GM10266 (cell line): ENCODE results near the gene SHCBP1.
A peak's percentile ranks its signal among the peaks of the same experiment; 100 is the strongest.

Source experiments
- DNase-seq: peaks from one replicate; pipeline ENCODE4 v3.0.0; 2012; ENCODE audit errors: extremely low spot score
- TF ChIP-seq, protein P1 (sequence below): IDR thresholded peaks from 2 replicates; pipeline ENCODE4 v1.5.1; 2012; ENCODE audit warnings: mild to moderate bottlenecking, low read depth; ENCODE audit not compliant: control insufficient read depth, insufficient read depth; ENCODE audit errors: missing control alignments

SHCBP1 gene

DNA sequence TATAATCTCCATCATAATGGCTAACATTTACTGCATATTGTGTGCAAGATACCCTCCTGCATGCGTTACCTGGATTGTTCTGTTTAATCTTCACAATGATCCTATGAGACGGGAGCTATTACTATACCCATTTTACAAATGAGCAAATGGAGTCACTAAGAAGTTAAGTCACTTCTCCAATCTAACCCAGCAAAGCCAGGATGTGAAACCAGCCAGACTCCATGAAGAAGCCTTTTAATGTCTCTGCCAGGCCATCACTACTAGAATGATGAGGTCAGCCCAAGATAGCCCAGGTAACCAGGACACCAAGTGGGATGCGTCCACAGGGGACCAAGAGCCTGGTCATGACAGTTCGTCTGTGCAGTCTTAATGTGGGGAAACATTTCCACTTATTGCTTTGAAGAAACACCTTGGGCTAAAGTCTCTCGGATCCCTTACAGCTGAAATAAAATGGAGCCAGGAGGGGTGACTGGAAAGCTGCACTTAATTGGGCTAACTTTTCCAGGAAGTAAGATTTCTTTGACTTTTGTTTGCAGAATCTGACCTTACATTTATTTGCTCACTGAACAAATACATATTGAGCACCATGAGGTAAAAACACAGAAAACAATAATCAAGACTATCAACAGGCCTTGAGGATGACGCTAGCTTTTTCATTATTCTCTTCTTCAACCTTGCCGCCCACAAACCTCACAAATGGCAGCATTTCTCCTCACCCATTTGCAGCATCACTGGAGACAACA is 926 bp upstream of the SHCBP1 start:
- TF ChIP-seq, protein P1, sequence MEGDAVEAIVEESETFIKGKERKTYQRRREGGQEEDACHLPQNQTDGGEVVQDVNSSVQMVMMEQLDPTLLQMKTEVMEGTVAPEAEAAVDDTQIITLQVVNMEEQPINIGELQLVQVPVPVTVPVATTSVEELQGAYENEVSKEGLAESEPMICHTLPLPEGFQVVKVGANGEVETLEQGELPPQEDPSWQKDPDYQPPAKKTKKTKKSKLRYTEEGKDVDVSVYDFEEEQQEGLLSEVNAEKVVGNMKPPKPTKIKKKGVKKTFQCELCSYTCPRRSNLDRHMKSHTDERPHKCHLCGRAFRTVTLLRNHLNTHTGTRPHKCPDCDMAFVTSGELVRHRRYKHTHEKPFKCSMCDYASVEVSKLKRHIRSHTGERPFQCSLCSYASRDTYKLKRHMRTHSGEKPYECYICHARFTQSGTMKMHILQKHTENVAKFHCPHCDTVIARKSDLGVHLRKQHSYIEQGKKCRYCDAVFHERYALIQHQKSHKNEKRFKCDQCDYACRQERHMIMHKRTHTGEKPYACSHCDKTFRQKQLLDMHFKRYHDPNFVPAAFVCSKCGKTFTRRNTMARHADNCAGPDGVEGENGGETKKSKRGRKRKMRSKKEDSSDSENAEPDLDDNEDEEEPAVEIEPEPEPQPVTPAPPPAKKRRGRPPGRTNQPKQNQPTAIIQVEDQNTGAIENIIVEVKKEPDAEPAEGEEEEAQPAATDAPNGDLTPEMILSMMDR: no peak
- no peak for DNase-seq

DNA sequence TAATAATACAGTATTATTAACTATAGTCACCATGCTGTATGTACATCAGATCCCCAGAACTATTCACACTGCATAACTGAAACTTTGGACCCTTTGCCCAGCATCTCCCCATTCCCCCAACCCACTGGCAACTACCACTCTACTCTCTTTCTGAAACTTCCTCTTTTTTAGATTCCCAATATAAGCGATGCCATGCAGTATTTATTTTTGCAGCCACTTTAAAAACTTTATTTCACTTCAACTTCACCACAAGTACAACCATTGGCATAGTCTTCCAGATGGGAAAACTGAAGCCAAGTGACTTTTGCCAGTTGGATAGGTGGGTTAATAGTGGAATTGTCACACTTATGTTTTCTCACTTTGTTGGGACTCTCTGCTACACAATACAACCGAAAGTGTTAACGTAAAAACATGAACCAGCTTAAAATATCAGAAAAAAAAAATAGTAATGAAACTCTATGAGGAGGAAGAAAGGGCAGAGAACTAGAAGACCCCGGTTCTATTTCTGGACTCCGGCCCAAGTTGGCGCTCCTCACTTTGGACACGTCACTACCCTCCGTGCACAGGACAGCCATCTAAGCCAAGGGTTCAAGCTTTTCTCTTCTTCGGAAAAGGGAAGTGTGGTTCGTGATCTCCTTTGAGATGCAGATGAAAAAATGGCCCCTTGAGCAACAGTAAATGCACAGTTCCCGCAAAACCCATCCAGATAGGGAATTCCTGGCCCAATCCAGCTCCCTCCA is 743 bp downstream of the SHCBP1 start:
- TF ChIP-seq, protein P1: no peak
- no peak for DNase-seq

DNA sequence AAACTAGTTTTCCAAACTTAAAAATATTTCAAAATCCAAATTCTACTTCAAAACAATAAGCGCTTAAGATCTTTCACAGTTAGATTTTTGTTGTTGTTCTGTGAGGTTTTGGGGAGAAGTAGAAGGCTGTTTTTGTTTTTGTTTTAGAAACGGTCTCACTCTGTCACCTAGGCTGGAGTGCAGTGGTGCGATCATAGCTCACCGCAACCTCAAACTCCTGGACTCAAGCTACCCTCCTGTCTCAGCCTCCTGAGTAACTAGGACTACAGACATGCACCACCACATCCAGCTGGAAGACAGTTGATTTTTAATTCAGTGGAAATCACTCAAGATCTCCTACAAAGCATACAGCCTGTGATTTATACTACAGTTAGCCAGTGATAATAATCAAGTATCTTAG is 2.7 kb downstream of the SHCBP1 start:
- TF ChIP-seq, protein P1: no peak
- DNase-seq: no peak

DNA sequence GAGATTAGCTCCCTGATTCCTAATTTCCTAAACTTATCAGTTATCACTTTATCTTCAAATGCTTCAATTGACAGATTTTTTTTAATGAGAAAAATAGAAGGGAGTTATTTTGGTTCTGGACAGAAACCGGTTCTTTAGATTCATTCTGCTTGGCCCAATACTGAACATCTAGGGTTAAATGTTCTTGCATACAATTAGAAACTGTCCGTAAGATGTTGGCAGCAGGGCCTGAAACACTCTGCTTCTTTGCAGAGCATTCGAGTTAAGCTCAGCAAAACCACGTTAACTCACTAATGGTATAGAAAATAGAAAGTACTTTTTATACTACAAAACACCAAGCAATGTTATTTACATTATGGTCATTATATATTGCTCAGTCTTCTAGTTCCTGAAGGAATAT is 7.2 kb downstream of the SHCBP1 start:
- TF ChIP-seq, protein P1: no peak
- DNase-seq: no peak

DNA sequence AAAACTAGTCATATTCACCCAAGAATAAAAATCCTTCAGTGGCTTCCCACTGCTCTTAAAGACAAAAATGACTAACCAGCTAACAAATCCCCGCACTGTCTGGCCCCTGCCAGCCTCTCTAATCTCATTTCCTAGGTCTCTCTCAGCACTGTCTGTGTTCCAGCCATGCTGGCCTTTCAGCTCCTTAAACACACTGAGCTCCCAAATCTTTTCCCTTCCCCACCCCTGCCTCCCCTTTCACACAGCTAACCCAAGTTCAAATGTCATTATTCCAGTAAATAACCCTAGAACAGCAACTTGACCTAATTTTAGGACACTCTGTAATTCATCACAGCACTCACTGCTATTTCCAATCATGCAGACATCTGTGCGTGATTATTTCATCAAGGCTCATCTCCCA is 7.8 kb downstream of the SHCBP1 start:
- TF ChIP-seq, protein P1: no peak
- no peak for DNase-seq

DNA sequence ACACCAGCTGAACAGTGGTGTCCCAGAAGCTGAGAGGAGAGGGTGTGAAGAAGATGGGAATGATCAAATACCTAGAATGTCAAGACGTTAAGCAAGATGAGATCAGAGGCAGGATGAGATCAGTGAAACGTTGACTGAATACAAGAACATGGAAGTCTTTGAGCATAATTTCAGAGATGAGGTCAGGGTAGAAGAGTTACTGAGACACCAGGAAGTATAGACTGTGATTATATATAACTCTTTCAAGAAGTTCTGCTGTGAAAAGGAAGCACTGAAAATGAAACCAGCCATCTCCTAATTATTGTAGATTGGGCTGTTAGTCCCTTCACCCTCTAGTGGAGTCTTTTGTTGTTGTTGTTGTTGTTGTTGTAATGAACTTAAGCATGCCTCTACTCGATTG is 9.1 kb downstream of the SHCBP1 start:
- peak; percentile 47 for DNase-seq
- TF ChIP-seq, protein P1: no peak

DNA sequence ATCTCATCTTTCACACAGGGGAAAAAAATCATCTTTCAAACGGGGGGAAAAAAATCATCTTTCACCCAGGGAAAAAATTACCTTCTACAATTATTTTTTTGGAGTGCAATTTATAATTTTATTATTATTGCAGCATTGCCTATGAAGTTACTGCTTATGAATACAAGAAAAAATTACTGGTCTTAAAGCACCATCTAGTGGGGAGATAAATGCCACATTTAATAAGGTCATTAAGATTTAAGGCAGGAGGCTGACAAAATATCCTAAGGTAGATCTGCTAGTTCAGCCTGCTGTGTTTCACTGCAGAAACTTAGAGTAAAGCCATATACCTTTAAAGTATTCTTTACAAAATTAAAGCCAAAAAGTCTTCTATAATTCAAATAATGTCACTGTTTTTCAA is 13.7 kb downstream of the SHCBP1 start:
- TF ChIP-seq, protein P1: peak; percentile 49
- no peak for DNase-seq
